Peyer's patch (tissue), 4 donors: ENCODE results near the gene PARD6B. TPM values are rescaled to one million over a fixed set of nuclear protein-coding genes. Genes with fewer than 3 reads are reported as not detected.
"Not testable (repeated sequence)": the region's sequence is repeated elsewhere in the genome, so short reads cannot be mapped to it uniquely, and the experiment has no call there.

ENCODE experiments used
- DNase-seq, 3 donors: peaks; one replicate each; pipeline ENCODE4 v3.0.0-alpha.2; 2017 to 2019
- H3K27ac ChIP-seq, 4 donors: fragments of 200-600 bp; sonication (generic); one replicate each; pipeline ENCODE4 v1.5.1; 2016 to 2019
- H3K27me3 ChIP-seq, 2 donors: fragments of 200-600 bp; sonication (generic); one replicate each; pipeline ENCODE4 v1.5.1; 2019
- H3K36me3 ChIP-seq, 3 donors: fragments of 200-600 bp; sonication (generic); one replicate each; pipeline ENCODE4 v1.5.1; 2016 to 2019
- H3K4me1 ChIP-seq, 4 donors: fragments of 200-600 bp; sonication (generic); one replicate each; pipeline ENCODE4 v1.5.1; 2016 to 2019
- H3K4me3 ChIP-seq, 4 donors: fragments of 200-600 bp; sonication (generic); 1 replicate in 3 of 4; 2 replicates in 1 of 4; pipeline ENCODE4 v1.5.1; 2016 to 2019; ENCODE audit warnings: mild to moderate bottlenecking in 1 of 4
- H3K9me3 ChIP-seq, 4 donors: fragments of 200-600 bp; sonication (generic); one replicate each; pipeline ENCODE4 v1.5.1; 2016 to 2019; ENCODE audit warnings: mild to moderate bottlenecking in 1 of 4
- POLR2A ChIP-seq, 2 donors: fragments of 450-650 bp; IDR thresholded peaks; one replicate each; pipeline ENCODE4 v1.5.1; 2017; ENCODE audit warnings: antibody characterized with exemption in 2 of 2, mild to moderate bottlenecking in 2 of 2, moderate library complexity in 2 of 2
- total RNA-seq, 4 donors: library from RNA; depleted of rRNA; stranded (reverse); fragments of >200 nt; gene quantifications; one replicate each; pipeline ENCODE4 v1.1.0, GENCODE V29; 2016
- TF ChIP-seq, protein P1 (sequence below), 6 experiments: fragments of 450-650 bp in 4 of 6; fragments of 200-600 bp in 2 of 6; sonication (generic) in 1 of 6; IDR thresholded peaks; one replicate each; pipeline ENCODE4 v1.5.1; 2017 to 2019; ENCODE audit warnings: antibody characterized with exemption in 6 of 6, mild to moderate bottlenecking in 3 of 6, moderate library complexity in 1 of 6

The PARD6B gene
- total RNA-seq, 4 donors from 2014 or later: 6.6 to 27.0 (median 18.4) TPM

DNA sequence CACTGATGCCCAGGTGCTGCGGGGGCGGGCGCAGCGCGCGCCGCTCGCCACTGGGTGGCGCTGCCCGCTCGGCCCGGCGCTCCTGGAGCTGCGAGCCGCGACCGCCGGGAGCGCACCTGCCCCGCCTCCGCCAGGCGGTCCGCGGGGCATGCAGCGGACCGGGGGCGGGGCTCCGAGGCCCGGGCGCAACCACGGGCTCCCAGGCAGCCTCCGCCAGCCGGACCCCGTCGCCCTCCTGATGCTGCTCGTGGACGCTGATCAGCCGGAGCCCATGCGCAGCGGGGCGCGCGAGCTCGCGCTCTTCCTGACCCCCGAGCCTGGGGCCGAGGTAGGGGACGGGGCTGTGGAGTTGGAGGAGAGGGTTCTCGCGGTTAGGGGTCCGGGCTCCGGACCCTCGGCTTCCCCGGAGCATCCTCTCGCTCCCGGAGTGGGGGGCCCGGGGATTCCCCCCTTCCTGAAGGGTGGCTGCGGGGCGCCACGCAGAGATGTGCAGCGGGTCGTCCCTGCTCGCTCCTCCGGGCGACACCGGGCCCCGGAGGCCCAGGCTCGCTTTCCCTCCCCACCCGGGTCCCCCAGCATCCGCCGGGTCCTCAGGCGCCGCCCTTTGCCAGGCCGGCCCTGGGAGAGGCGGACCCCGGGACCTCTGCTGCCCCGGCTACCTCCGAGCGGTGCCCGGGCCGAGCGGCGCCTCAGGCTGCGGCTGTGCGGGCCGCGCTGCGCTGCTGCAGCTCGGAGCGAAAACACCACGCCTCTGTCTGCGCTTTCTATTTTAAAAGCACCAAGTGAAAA lies 63.7 kb downstream of the PARD6B start, which contains the start of gene BCAS4:
Gene BCAS4 (plus strand): TSS at position 216 of the 789 bp plus-strand sequence. CDS start 23 bp downstream, at position 239.
- H3K36me3 ChIP-seq: no peaks in the 10 kb centered on the region
- TF ChIP-seq, protein P1, sequence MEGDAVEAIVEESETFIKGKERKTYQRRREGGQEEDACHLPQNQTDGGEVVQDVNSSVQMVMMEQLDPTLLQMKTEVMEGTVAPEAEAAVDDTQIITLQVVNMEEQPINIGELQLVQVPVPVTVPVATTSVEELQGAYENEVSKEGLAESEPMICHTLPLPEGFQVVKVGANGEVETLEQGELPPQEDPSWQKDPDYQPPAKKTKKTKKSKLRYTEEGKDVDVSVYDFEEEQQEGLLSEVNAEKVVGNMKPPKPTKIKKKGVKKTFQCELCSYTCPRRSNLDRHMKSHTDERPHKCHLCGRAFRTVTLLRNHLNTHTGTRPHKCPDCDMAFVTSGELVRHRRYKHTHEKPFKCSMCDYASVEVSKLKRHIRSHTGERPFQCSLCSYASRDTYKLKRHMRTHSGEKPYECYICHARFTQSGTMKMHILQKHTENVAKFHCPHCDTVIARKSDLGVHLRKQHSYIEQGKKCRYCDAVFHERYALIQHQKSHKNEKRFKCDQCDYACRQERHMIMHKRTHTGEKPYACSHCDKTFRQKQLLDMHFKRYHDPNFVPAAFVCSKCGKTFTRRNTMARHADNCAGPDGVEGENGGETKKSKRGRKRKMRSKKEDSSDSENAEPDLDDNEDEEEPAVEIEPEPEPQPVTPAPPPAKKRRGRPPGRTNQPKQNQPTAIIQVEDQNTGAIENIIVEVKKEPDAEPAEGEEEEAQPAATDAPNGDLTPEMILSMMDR (IDR thresholded peaks at IDR 0.05): peak; percentile 74 to 99 (median 98)
- no peak for TF ChIP-seq POLR2A (IDR thresholded peaks at IDR 0.05)
- H3K4me1 ChIP-seq: peaks cover 0 to 27% (median 4%) of the 10 kb centered on the region in 4 donors
- peak; percentile 78 to 91 (median 88) for DNase-seq
- H3K4me3 ChIP-seq: peak within 1 kb of the TSS; percentile 78 to 97 (median 86)
- H3K27me3 ChIP-seq: no peaks in the 10 kb centered on the region
- peak within 1 kb of the TSS; percentile 59 to 97 (median 70) for H3K27ac ChIP-seq
- H3K9me3 ChIP-seq: no peaks in the 10 kb centered on the region

- TF ChIP-seq POLR2A (IDR thresholded peaks at IDR 0.05): no peak
- TF ChIP-seq, protein P1 (IDR thresholded peaks at IDR 0.05): no peak
- Histone ChIP-seq H3K27me3 (no peaks in the 10 kb centered on the region), H3K36me3 (no peaks in the 10 kb centered on the region), H3K4me1 (peaks cover 0 to 16% (median 1%) of the 10 kb centered on the region in 4 donors), H3K4me3 (no peak overlapping the region), H3K9me3 (no peaks in the 10 kb centered on the region), H3K27ac (no peak overlapping the region)
- no peak for DNase-seq
Observed at GRCh38 chr20:50797142-50797541, 65.8 kb downstream of the PARD6B start.

DNA sequence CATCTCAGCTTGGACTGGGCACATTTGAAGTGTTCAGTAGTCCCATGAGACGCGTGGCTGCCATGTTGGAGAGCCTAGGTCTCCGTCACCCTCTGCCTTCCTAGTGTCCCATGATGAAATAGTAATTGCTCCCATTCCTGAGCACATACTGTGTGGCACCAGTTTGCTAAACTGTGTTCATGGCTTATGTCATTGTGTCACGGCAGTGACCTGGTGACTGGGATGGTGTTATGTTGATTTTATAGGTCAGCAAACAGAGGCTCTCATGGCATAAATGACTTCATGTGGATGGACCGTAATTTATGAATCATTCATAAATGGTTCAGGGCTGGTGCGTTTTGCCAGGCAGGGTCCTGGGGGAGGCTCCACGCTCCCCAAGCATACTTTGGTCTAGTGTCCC lies 67.3 kb downstream of the PARD6B start:
- peak in 1 of 3 donors; percentile 5 for DNase-seq
- no peak overlapping the region for H3K4me3 ChIP-seq
- TF ChIP-seq POLR2A (IDR thresholded peaks at IDR 0.05): no peak
- TF ChIP-seq, protein P1 (IDR thresholded peaks at IDR 0.05): no peak
- no peaks in the 10 kb centered on the region for H3K36me3 ChIP-seq
- H3K9me3 ChIP-seq: no peaks in the 10 kb centered on the region
- H3K27me3 ChIP-seq: no peaks in the 10 kb centered on the region
- peaks cover 0 to 16% (median 1%) of the 10 kb centered on the region in 4 donors for H3K4me1 ChIP-seq
- H3K27ac ChIP-seq: peak overlapping the region in 2 of 4 donors; percentile 63 to 77

GRCh38 chr20:50799176-50799889 lies 68.0 kb downstream of the PARD6B start:
- TF ChIP-seq, protein P1 (IDR thresholded peaks at IDR 0.05): no peak
- no peak for TF ChIP-seq POLR2A (IDR thresholded peaks at IDR 0.05)
- H3K36me3 ChIP-seq: no peaks in the 10 kb centered on the region
- peak in 1 of 3 donors; percentile 32 for DNase-seq
- no peaks in the 10 kb centered on the region for H3K9me3 ChIP-seq
- H3K4me3 ChIP-seq: no peak overlapping the region
- peaks cover 0 to 11% (median under 1%) of the 10 kb centered on the region in 4 donors for H3K4me1 ChIP-seq
- peak overlapping the region in 2 of 4 donors; percentile 63 to 77 for H3K27ac ChIP-seq
- H3K27me3 ChIP-seq: no peaks in the 10 kb centered on the region

- H3K9me3 ChIP-seq: no peaks in the 10 kb centered on the region
- H3K36me3 ChIP-seq: no peaks in the 10 kb centered on the region
- H3K4me1 ChIP-seq: peaks cover 0 to 6% (median 0%) of the 10 kb centered on the region in 4 donors
- H3K27me3 ChIP-seq: no peaks in the 10 kb centered on the region
- DNase-seq: peak in 2 of 3 donors; percentile 9 to 42
- no peak overlapping the region for H3K4me3 ChIP-seq
- H3K27ac ChIP-seq: peak overlapping the region in 2 of 4 donors; percentile 63 to 77
- TF ChIP-seq, protein P1 (IDR thresholded peaks at IDR 0.05): no peak
- no peak for TF ChIP-seq POLR2A (IDR thresholded peaks at IDR 0.05)
Observed at GRCh38 chr20:50799890-50800550, 68.6 kb downstream of the PARD6B start.

DNA sequence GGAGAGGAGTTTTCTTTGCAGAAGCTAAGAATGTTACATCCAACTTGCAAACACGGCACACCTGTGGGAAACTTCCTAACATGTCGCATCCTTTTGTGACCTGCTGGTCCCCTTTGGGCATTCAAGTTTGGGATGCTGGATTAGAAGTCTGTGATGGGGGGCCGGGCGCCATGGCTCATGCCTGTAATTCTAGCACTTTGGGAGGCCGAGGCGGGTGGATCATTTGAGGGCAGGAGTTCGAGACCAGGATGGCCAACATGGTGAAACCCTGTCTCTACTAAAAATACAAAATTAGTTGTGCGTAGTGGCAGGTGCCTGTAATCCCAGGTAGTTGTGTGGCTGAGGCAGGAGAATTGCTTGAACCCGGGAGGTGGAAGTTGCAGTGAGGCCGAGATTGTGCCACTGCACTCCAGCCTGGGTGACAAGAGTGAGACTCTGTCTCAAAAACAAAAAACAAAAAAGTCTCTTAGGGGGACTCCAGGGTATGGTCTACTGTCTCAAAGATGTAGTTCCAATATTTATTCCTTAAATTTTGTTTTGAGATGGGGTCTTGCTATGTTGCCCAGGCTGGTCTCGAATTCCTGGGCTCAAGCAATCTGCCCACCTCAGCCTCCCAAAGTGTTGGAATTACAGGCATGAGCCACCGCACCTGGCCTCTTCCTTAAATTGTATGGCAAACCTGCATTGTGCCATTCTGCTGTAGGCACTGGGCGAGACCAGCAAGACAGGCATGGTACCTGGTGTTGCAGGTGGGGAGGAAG lies 69.8 kb downstream of the PARD6B start:
- H3K27me3 ChIP-seq, DNase-seq, H3K36me3 ChIP-seq, H3K4me1 ChIP-seq, H3K9me3 ChIP-seq, H3K4me3 ChIP-seq: not testable (repeated sequence)
- peak overlapping the region in 1 of 4 donors; percentile 77 for H3K27ac ChIP-seq
